ENCODE data around the gene CRABP2.
A peak's percentile ranks its signal among the peaks of the same experiment; 100 is the strongest.

Gene CRABP2

GRCh38 chr1:156663178-156663577 lies 42.2 kb downstream of the CRABP2 start:
- H3K36me3 ChIP-seq (replicated peaks; ENCODE audit: low read depth, low read length): no peaks in the 10 kb centered on the region
- H4K20me1 ChIP-seq (ENCODE audit: insufficient read depth, low read length): no peaks in the 10 kb centered on the region
- TF ChIP-seq EZH2phosphoT487 (IDR thresholded peaks at IDR 0.05; ENCODE audit: low read depth) (no peak), CTCF (IDR thresholded peaks at IDR 0.05; ENCODE audit: low read depth, low read length) (no peak)
- H3K9ac ChIP-seq (ENCODE audit: low read length): no peak overlapping the region
- peaks cover 54% of the 10 kb centered on the region for H3K4me1 ChIP-seq (ENCODE audit: low read length)
- H3K27ac ChIP-seq (ENCODE audit: low read length): no peak overlapping the region
- peaks cover 18% of the 10 kb centered on the region for H3K27me3 ChIP-seq (ENCODE audit: low read depth, low read length)
- no peak overlapping the region for H2AFZ ChIP-seq (ENCODE audit: low read depth, low read length)
- no peaks in the 10 kb centered on the region for H3K79me2 ChIP-seq (ENCODE audit: low read length)
- 0 out of 2 replicates have a peak overlapping the region, but pooled peaks have one; percentile 90 for H3K4me2 ChIP-seq (ENCODE audit: low read length)
- H3K9me3 ChIP-seq (ENCODE audit: insufficient read depth, low read length): no peaks in the 10 kb centered on the region
- no peak overlapping the region for H3K4me3 ChIP-seq (ENCODE audit: low read length)

DNA sequence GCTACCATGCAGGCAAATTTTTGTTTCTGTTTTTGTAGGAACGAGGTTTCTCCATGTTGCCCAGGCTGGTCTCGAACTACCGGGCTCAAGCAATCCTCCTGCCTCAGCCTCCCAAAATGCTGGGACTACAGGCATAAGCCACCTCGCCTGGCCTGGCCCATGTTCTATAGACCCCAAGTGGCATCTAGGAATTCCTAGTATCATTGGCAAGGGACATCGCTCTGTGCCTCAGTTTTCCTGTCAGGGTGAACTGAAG lies 42.7 kb downstream of the CRABP2 start:
- H2AFZ ChIP-seq (ENCODE audit: low read depth, low read length): no peak overlapping the region
- no peaks in the 10 kb centered on the region for H3K79me2 ChIP-seq (ENCODE audit: low read length)
- peaks cover 18% of the 10 kb centered on the region for H3K27me3 ChIP-seq (ENCODE audit: low read depth, low read length)
- peaks cover 59% of the 10 kb centered on the region for H3K4me1 ChIP-seq (ENCODE audit: low read length)
- H3K9ac ChIP-seq (ENCODE audit: low read length): no peak overlapping the region
- no peak overlapping the region for H3K4me3 ChIP-seq (ENCODE audit: low read length)
- H3K9me3 ChIP-seq (ENCODE audit: insufficient read depth, low read length): no peaks in the 10 kb centered on the region
- no peaks in the 10 kb centered on the region for H4K20me1 ChIP-seq (ENCODE audit: insufficient read depth, low read length)
- H3K27ac ChIP-seq (ENCODE audit: low read length): no peak overlapping the region
- H3K4me2 ChIP-seq (ENCODE audit: low read length): peak overlapping the region; percentile 90; the same call in 1 of the 2 replicates
- no peak for TF ChIP-seq CTCF (IDR thresholded peaks at IDR 0.05; ENCODE audit: low read depth, low read length)
- TF ChIP-seq EZH2phosphoT487 (IDR thresholded peaks at IDR 0.05; ENCODE audit: low read depth): no peak
- no peaks in the 10 kb centered on the region for H3K36me3 ChIP-seq (replicated peaks; ENCODE audit: low read depth, low read length)

DNA sequence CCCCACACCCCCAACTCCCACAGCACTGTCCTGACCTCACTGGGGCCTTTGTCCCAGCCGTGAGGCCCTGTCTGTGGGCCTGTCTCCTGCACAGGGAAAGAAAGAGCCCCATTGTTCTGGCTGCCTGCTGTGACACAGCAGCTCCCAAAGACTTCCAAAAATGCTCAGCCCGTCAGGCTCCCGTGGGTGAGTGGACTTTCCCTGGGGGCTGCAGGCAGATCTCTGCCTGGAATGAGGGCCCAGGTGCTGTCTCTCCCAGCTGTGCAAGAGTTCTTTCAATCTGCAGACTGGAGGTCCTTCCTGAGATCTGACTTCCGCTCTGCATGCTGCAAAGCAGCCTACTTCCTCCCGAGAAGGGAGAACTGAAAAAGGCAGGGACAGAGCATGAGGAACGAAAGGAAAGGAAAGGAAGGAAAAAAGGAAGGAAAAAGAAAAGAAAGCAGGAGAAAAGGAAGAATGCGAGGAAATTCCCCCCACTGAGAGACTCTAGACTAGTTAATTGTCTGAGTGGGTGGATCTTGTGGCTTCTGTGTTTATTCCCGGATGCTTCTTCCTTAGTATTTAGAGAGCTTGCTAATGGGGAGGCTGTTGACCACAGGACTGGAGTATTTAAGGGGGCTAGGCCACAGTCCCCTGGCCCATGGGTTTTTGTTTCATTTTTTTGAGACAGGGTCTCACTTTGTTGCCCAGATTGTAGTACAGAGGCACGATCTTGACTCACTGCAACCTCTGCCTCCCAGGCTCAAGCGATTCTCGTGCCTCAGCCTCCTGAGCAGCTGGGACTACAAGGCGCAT lies 43.2 kb downstream of the CRABP2 start:
- no peaks in the 10 kb centered on the region for H3K9me3 ChIP-seq (ENCODE audit: insufficient read depth, low read length)
- TF ChIP-seq CTCF (IDR thresholded peaks at IDR 0.05; ENCODE audit: low read depth, low read length) (no peak), EZH2phosphoT487 (IDR thresholded peaks at IDR 0.05; ENCODE audit: low read depth) (no peak)
- peaks cover 20% of the 10 kb centered on the region for H3K27me3 ChIP-seq (ENCODE audit: low read depth, low read length)
- H3K4me3 ChIP-seq (ENCODE audit: low read length): peak overlapping the region; percentile 71
- no peaks in the 10 kb centered on the region for H3K79me2 ChIP-seq (ENCODE audit: low read length)
- peak overlapping the region; percentile 66; the same call in 1 of the 2 replicates for H3K9ac ChIP-seq (ENCODE audit: low read length)
- H3K36me3 ChIP-seq (replicated peaks; ENCODE audit: low read depth, low read length): no peaks in the 10 kb centered on the region
- no peak overlapping the region for H3K27ac ChIP-seq (ENCODE audit: low read length)
- H4K20me1 ChIP-seq (ENCODE audit: insufficient read depth, low read length): no peaks in the 10 kb centered on the region
- peak overlapping the region; percentile 90 for H3K4me2 ChIP-seq (ENCODE audit: low read length)
- peaks cover 63% of the 10 kb centered on the region for H3K4me1 ChIP-seq (ENCODE audit: low read length)
- no peak overlapping the region for H2AFZ ChIP-seq (ENCODE audit: low read depth, low read length)

- Histone ChIP-seq H3K9me3 (ENCODE audit: insufficient read depth, low read length) (no peaks in the 10 kb centered on the region), H3K4me3 (ENCODE audit: low read length) (peak overlapping the region; percentile 71), H3K4me2 (ENCODE audit: low read length) (peak overlapping the region; percentile 90), H3K36me3 (replicated peaks; ENCODE audit: low read depth, low read length) (no peaks in the 10 kb centered on the region), H3K9ac (ENCODE audit: low read length) (peak overlapping the region; percentile 66), H3K79me2 (ENCODE audit: low read length) (no peaks in the 10 kb centered on the region), H4K20me1 (ENCODE audit: insufficient read depth, low read length) (no peaks in the 10 kb centered on the region), H3K27ac (ENCODE audit: low read length) (no peak overlapping the region), H3K27me3 (ENCODE audit: low read depth, low read length) (peaks cover 32% of the 10 kb centered on the region), H3K4me1 (ENCODE audit: low read length) (peaks cover 69% of the 10 kb centered on the region), H2AFZ (ENCODE audit: low read depth, low read length) (peak overlapping the region; percentile 63)
- no peak for TF ChIP-seq CTCF (IDR thresholded peaks at IDR 0.05; ENCODE audit: low read depth, low read length)
- no peak for TF ChIP-seq EZH2phosphoT487 (IDR thresholded peaks at IDR 0.05; ENCODE audit: low read depth)
Observed at GRCh38 chr1:156660752-156661112, 44.7 kb downstream of the CRABP2 start.
